H1 (cell line): Measurements from ENCODE around the gene TDRD12. TPM values are rescaled to one million over a fixed set of nuclear protein-coding genes. Genes with fewer than 3 reads are reported as not detected.

Experiments used
- CTBP2 ChIP-seq: IDR thresholded peaks from 2 replicates; pipeline ENCODE4 v1.7.0; 2011; ENCODE audit warnings: borderline replicate concordance, mild to moderate bottlenecking, moderate library complexity, mixed read lengths, low read length; ENCODE audit not compliant: insufficient read depth, insufficient read length
- E2F6 ChIP-seq: IDR thresholded peaks from 2 replicates; pipeline ENCODE4 v1.6.1; 2012; ENCODE audit warnings: inconsistent platforms
- HDAC2 ChIP-seq, 2 experiments: fragments of 300-600 bp in 1 of 2; sonication (generic) in 1 of 2; IDR thresholded peaks; 2 replicates each; pipeline ENCODE4 v1.6.1; 2011 to 2012; ENCODE audit warnings: low read depth in 2 of 2, low read length in 2 of 2, mild to moderate bottlenecking in 2 of 2, moderate library complexity in 2 of 2, borderline replicate concordance in 1 of 2, inconsistent platforms in 1 of 2
- KDM4A ChIP-seq: IDR thresholded peaks from one replicate; pipeline ENCODE4 v1.7.1; 2012; ENCODE audit warnings: low read depth, mild to moderate bottlenecking, moderate library complexity, low read length, inconsistent platforms; ENCODE audit not compliant: severe bottlenecking
- RFX5 ChIP-seq: IDR thresholded peaks from 2 replicates; pipeline ENCODE4 v1.6.1; 2011; ENCODE audit warnings: low read depth, low read length, improper control_type of control experiment, borderline replicate concordance
- SP1 ChIP-seq: IDR thresholded peaks from 2 replicates; pipeline ENCODE4 v1.6.1; 2011; ENCODE audit warnings: low read depth, low read length
- polyA plus RNA-seq, 7 experiments: library from polyadenylated mRNA; depleted of rRNA in 3 of 7; stranded (reverse) in 5 of 7; unstranded in 2 of 7; fragments of >200 nt in 5 of 7; fragments of 200-250 nt in 2 of 7; gene quantifications; 1 replicate in 5 of 7; 2 replicates in 1 of 7; 4 replicates in 1 of 7; pipeline versions ENCODE4 v1.2.1 to v1.2.3, GENCODE V29; 2011 to 2013; ENCODE audit warnings: missing spikeins in 2 of 7, mixed read lengths in 2 of 7
- total RNA-seq: library from RNA; stranded (reverse); fragmentation: NEBNext Ultra II Directional; extraction: Animal tissue kit (Norgen Biotek cat#: 25700); gene quantifications from 2 replicates; pipeline ENCODE4 v1.2.1, GENCODE V29; 2021
- TF ChIP-seq, protein P1 (sequence below), 3 experiments: IDR thresholded peaks; 1 replicate in 2 of 3; 2 replicates in 1 of 3; pipeline versions ENCODE4 v1.5.1 to v1.6.1; 2011; ENCODE audit warnings: low read length in 3 of 3, mild to moderate bottlenecking in 3 of 3, inconsistent platforms in 2 of 3, low read depth in 1 of 3, moderate library complexity in 1 of 3; ENCODE audit not compliant: insufficient read depth in 1 of 3; ENCODE audit errors: control extremely low read depth in 1 of 3

Gene TDRD12
- total and polyA plus RNA-seq, 2 of the 8 experiments (the other 6 are each of a cell fraction or from before 2014, with no cell fraction given) = 0.39 to 0.88 TPM

- TF ChIP-seq, protein P1, sequence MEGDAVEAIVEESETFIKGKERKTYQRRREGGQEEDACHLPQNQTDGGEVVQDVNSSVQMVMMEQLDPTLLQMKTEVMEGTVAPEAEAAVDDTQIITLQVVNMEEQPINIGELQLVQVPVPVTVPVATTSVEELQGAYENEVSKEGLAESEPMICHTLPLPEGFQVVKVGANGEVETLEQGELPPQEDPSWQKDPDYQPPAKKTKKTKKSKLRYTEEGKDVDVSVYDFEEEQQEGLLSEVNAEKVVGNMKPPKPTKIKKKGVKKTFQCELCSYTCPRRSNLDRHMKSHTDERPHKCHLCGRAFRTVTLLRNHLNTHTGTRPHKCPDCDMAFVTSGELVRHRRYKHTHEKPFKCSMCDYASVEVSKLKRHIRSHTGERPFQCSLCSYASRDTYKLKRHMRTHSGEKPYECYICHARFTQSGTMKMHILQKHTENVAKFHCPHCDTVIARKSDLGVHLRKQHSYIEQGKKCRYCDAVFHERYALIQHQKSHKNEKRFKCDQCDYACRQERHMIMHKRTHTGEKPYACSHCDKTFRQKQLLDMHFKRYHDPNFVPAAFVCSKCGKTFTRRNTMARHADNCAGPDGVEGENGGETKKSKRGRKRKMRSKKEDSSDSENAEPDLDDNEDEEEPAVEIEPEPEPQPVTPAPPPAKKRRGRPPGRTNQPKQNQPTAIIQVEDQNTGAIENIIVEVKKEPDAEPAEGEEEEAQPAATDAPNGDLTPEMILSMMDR (IDR thresholded peaks at IDR 0.05; ENCODE audit: control extremely low read depth in 1 of 3, insufficient read depth in 1 of 3, low read depth in 1 of 3, low read length in 3 of 3) = no peak
- no peak for TF ChIP-seq RFX5
- no peak for TF ChIP-seq E2F6
- TF ChIP-seq CTBP2 = no peak
- no peak for TF ChIP-seq HDAC2 (IDR thresholded peaks at IDR 0.05; ENCODE audit: borderline replicate concordance in 1 of 2, low read depth in 2 of 2, low read length in 2 of 2)
- no peak for TF ChIP-seq KDM4A
- TF ChIP-seq SP1 = no peak
Measured at GRCh38 chr19:32748948-32749347, 29.4 kb downstream of the TDRD12 start (continued).
